Measurements from ENCODE around the gene SLC18A2.

The SLC18A2 gene

DNA sequence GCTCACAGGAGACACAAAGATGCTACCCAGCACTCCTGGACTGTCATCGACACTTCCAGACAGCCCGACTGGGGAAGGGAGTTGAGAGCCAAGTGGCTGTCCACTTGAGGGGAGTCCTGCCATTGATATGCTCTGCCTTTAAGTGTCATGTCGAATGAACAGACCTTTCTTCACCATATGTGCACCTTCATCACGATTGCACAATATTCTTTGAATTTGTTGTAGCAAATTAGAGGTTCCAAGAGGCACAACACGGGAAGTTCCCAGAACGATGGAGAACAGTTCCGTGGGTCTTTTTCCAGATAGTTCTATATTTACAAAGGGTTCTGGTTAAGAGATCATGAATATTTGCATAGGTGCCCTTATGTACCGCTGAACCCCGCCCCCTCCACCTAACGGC lies 16.0 kb downstream of the SLC18A2 start:
- H3K9ac ChIP-seq, result no peak overlapping the region
- no peak overlapping the region for H3K4me2 ChIP-seq
- no peak overlapping the region for H2AFZ ChIP-seq (ENCODE audit: low read depth)
- H3K79me2 ChIP-seq (ENCODE audit: insufficient read depth, low read depth), result no peaks in the 10 kb centered on the region
- H3K27ac ChIP-seq, result no peak overlapping the region
- H3K27me3 ChIP-seq (ENCODE audit: insufficient read depth, low read depth), result no peaks in the 10 kb centered on the region
- no peaks in the 10 kb centered on the region for H3K4me1 ChIP-seq (ENCODE audit: low read depth, poor library complexity, severe bottlenecking)
- H3K4me3 ChIP-seq (IDR thresholded peaks at IDR 0.05; ENCODE audit: insufficient read depth, low read depth, low read length), result no peak overlapping the region
- H4K20me1 ChIP-seq (ENCODE audit: insufficient read depth), result no peaks in the 10 kb centered on the region
- TF ChIP-seq, protein P1, sequence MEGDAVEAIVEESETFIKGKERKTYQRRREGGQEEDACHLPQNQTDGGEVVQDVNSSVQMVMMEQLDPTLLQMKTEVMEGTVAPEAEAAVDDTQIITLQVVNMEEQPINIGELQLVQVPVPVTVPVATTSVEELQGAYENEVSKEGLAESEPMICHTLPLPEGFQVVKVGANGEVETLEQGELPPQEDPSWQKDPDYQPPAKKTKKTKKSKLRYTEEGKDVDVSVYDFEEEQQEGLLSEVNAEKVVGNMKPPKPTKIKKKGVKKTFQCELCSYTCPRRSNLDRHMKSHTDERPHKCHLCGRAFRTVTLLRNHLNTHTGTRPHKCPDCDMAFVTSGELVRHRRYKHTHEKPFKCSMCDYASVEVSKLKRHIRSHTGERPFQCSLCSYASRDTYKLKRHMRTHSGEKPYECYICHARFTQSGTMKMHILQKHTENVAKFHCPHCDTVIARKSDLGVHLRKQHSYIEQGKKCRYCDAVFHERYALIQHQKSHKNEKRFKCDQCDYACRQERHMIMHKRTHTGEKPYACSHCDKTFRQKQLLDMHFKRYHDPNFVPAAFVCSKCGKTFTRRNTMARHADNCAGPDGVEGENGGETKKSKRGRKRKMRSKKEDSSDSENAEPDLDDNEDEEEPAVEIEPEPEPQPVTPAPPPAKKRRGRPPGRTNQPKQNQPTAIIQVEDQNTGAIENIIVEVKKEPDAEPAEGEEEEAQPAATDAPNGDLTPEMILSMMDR (conservative IDR thresholded peaks at IDR 0.05; ENCODE audit: low read depth, low read length), result no peak
- H3K36me3 ChIP-seq (ENCODE audit: insufficient read depth), result no peaks in the 10 kb centered on the region

DNA sequence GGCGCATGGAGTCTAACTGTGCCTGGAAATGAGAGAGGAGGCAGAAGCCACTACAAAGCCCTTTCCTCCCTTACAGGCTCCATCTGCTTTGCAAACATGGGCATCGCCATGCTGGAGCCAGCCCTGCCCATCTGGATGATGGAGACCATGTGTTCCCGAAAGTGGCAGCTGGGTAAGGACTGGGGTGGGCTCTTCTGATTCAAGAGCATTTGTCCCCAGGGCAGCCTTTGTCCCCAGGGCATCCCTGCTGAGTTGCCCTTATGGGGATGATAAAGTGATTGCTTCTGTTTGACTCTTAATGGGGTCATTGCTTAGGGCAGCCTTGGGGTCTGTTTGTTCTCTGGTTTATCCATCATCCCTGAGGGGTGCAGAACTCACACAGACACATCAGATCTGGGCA lies 16.8 kb downstream of the SLC18A2 start:
- Histone ChIP-seq H3K27ac (no peak overlapping the region), H4K20me1 (ENCODE audit: insufficient read depth) (no peaks in the 10 kb centered on the region), H3K4me2 (no peak overlapping the region), H3K79me2 (ENCODE audit: insufficient read depth, low read depth) (no peaks in the 10 kb centered on the region), H3K4me3 (IDR thresholded peaks at IDR 0.05; ENCODE audit: insufficient read depth, low read depth, low read length) (no peak overlapping the region), H3K4me1 (ENCODE audit: low read depth, poor library complexity, severe bottlenecking) (no peaks in the 10 kb centered on the region), H3K27me3 (ENCODE audit: insufficient read depth, low read depth) (no peaks in the 10 kb centered on the region), H2AFZ (ENCODE audit: low read depth) (no peak overlapping the region), H3K36me3 (ENCODE audit: insufficient read depth) (no peaks in the 10 kb centered on the region), H3K9ac (no peak overlapping the region)
- TF ChIP-seq, protein P1 (conservative IDR thresholded peaks at IDR 0.05; ENCODE audit: low read depth, low read length), result no peak

DNA sequence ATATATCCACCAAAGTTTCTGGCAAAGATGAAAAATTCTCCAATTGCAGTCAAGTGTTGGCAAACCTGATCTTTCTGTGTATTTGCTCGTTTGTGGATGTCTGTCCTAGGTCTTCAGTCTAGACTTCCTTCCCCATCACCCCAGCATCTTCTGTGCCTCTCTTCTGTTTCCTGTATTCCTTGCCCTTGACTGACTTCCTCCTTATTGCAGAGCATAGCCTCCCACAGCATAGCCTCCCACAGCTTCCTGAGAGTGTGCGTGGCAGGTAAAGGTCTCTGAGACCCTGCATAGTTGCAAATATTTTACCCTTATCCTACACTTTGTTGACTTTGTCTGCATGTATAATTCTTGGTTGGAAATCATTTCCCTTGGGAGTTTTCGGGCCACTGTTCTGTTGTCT lies 18.4 kb downstream of the SLC18A2 start:
- Histone ChIP-seq H3K36me3 (ENCODE audit: insufficient read depth) (no peaks in the 10 kb centered on the region), H3K4me3 (IDR thresholded peaks at IDR 0.05; ENCODE audit: insufficient read depth, low read depth, low read length) (no peak overlapping the region), H4K20me1 (ENCODE audit: insufficient read depth) (no peaks in the 10 kb centered on the region), H3K4me2 (no peak overlapping the region), H3K9ac (no peak overlapping the region), H3K4me1 (ENCODE audit: low read depth, poor library complexity, severe bottlenecking) (no peaks in the 10 kb centered on the region), H2AFZ (ENCODE audit: low read depth) (no peak overlapping the region), H3K79me2 (ENCODE audit: insufficient read depth, low read depth) (no peaks in the 10 kb centered on the region), H3K27me3 (ENCODE audit: insufficient read depth, low read depth) (no peaks in the 10 kb centered on the region), H3K27ac (no peak overlapping the region)
- TF ChIP-seq, protein P1 (conservative IDR thresholded peaks at IDR 0.05; ENCODE audit: low read depth, low read length), result no peak

DNA sequence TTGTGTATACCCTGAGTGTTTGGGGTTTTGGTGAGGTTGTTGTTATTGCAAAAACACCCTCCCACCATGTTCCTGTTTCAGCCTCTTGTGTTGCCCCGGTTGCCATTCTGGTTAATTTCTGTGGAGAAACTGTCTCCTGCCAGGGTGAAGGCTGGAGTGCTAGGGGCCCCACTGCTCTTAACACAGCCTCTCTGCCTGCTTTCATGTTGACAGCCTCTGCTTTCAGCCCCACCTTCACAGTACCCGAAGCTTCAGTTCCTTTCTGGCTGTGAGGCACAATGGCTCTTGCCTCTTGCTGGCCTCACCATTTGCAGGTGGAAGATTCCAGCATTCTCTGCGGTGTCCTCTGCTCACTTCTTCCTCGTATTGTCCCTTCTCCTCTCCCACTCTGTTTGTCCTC lies 19.2 kb downstream of the SLC18A2 start:
- H2AFZ ChIP-seq (ENCODE audit: low read depth), result no peak overlapping the region

More for the DNA sequence above, 19.2 kb downstream of the SLC18A2 start:
- no peak overlapping the region for H3K4me2 ChIP-seq
- H3K36me3 ChIP-seq (ENCODE audit: insufficient read depth), result no peaks in the 10 kb centered on the region
- no peaks in the 10 kb centered on the region for H4K20me1 ChIP-seq (ENCODE audit: insufficient read depth)
- H3K4me3 ChIP-seq (IDR thresholded peaks at IDR 0.05; ENCODE audit: insufficient read depth, low read depth, low read length), result no peak overlapping the region
- H3K27me3 ChIP-seq (ENCODE audit: insufficient read depth, low read depth), result no peaks in the 10 kb centered on the region
- TF ChIP-seq, protein P1 (conservative IDR thresholded peaks at IDR 0.05; ENCODE audit: low read depth, low read length), result no peak
- no peaks in the 10 kb centered on the region for H3K79me2 ChIP-seq (ENCODE audit: insufficient read depth, low read depth)
- no peaks in the 10 kb centered on the region for H3K4me1 ChIP-seq (ENCODE audit: low read depth, poor library complexity, severe bottlenecking)
- no peak overlapping the region for H3K27ac ChIP-seq
- no peak overlapping the region for H3K9ac ChIP-seq

Measured in KMS-11 (cell line).